Measurements from ENCODE around the gene TBX21. TPM values are rescaled to one million over a fixed set of nuclear protein-coding genes. Genes with fewer than 3 reads are reported as not detected.

TBX21 gene
- total and polyA plus RNA-seq, 2 experiments from 2014 or later: not detected

GRCh38 chr17:47703191-47703591 lies 29.8 kb upstream of the TBX21 start:
- no peak overlapping the region for H3K27ac Mint-ChIP-seq
- Histone ChIP-seq H3K79me2 (replicated peaks; ENCODE audit: insufficient read depth) (no peaks in the 10 kb centered on the region), H3K27me3 (ENCODE audit: insufficient read depth) (peaks cover 13% of the 10 kb centered on the region), H3K4me1 (ENCODE audit: insufficient read depth) (peaks cover 3% of the 10 kb centered on the region; the same call in 1 of the 2 replicates), H3K27ac (ENCODE audit: low read depth) (no peak overlapping the region), H3K36me3 (ENCODE audit: insufficient read depth) (no peaks in the 10 kb centered on the region; the same call in 1 of the 2 replicates), H3F3A (replicated peaks; ENCODE audit: low read depth) (peaks cover 9% of the 10 kb centered on the region), H4K20me1 (replicated peaks; ENCODE audit: insufficient read depth) (no peaks in the 10 kb centered on the region; the same call in 1 of the 2 replicates), H3K4me3 (no peak overlapping the region), H3K4me2 (no peak overlapping the region), H2AFZ (no peak overlapping the region), H3K9me2 (ENCODE audit: insufficient read depth) (no peaks in the 10 kb centered on the region)
- H3K27me3 Mint-ChIP-seq (ENCODE audit: insufficient read depth, low read depth, poor library complexity): peaks cover 13% of the 10 kb centered on the region
- no peak overlapping the region for H3K4me3 Mint-ChIP-seq
- ATAC-seq (no peak), DNase-seq (ENCODE audit: low spot score) (no peak)
- H3K36me3 Mint-ChIP-seq (ENCODE audit: low read depth): peaks cover 3% of the 10 kb centered on the region; the same call in 1 of the 3 replicates
- H3K9me3 Mint-ChIP-seq: no peaks in the 10 kb centered on the region
- H3K4me1 Mint-ChIP-seq: peaks cover 22% of the 10 kb centered on the region
- TF ChIP-seq ZNF462 (CRISPR knock-in tag; IDR thresholded peaks at IDR 0.05): no peak
- TF ChIP-seq STAT1 (IDR thresholded peaks at IDR 0.05; ENCODE audit: unreplicated experiment): no peak
- TF ChIP-seq EZH2 (IDR thresholded peaks at IDR 0.05; ENCODE audit: low read depth, unreplicated experiment): no peak
- TF ChIP-seq JUNB (IDR thresholded peaks at IDR 0.05; ENCODE audit: unreplicated experiment): no peak
- no peak for TF ChIP-seq ETS1 (IDR thresholded peaks at IDR 0.05)
- TF ChIP-seq NANOG (IDR thresholded peaks at IDR 0.05; ENCODE audit: borderline replicate concordance): no peak
